H9 (cell line): ENCODE results near the gene ATP5PB. TPM values are rescaled to one million over a fixed set of nuclear protein-coding genes. Genes with fewer than 3 reads are reported as not detected.
A peak's percentile ranks its signal among the peaks of the same experiment; 100 is the strongest.

Source experiments
- DNase-seq: peaks from one replicate; pipeline ENCODE4 v3.0.0-alpha.2; 2017
- H2AFZ ChIP-seq: one replicate; pipeline ENCODE4 v1.6.1; 2013; ENCODE audit warnings: mild to moderate bottlenecking, low read length, control low read depth, moderate library complexity
- H2AK5ac ChIP-seq: 2 replicates; pipeline ENCODE4 v1.6.1; 2013; ENCODE audit warnings: low read length, control low read depth, mixed read lengths; ENCODE audit not compliant: insufficient read length
- H2BK120ac ChIP-seq: one replicate; pipeline ENCODE4 v1.6.1; 2013; ENCODE audit warnings: low read depth, mild to moderate bottlenecking, low read length, control low read depth, inconsistent platforms; ENCODE audit not compliant: poor library complexity, severe bottlenecking
- H2BK12ac ChIP-seq: 2 replicates; pipeline ENCODE4 v1.6.1; 2013; ENCODE audit warnings: low read length, control low read depth, mixed read lengths, low read depth; ENCODE audit not compliant: insufficient read length
- H2BK15ac ChIP-seq: 2 replicates; pipeline ENCODE4 v1.6.1; 2013; ENCODE audit warnings: low read depth, low read length, control low read depth
- H2BK20ac ChIP-seq: one replicate; pipeline ENCODE4 v1.6.1; 2013; ENCODE audit warnings: low read depth, mild to moderate bottlenecking, low read length, control low read depth, inconsistent platforms; ENCODE audit not compliant: poor library complexity, severe bottlenecking
- H2BK5ac ChIP-seq: 2 replicates; pipeline ENCODE4 v1.6.1; 2013; ENCODE audit warnings: low read length, control low read depth, mixed read lengths; ENCODE audit not compliant: insufficient read length
- H3K14ac ChIP-seq: 2 replicates; pipeline ENCODE4 v1.6.1; 2013; ENCODE audit warnings: low read length, control low read depth; ENCODE audit not compliant: insufficient read depth
- H3K18ac ChIP-seq: 2 replicates; pipeline ENCODE4 v1.6.1; 2013; ENCODE audit warnings: low read depth, mild to moderate bottlenecking, mixed read lengths, low read length, control low read depth; ENCODE audit not compliant: insufficient read length
- H3K23ac ChIP-seq: 2 replicates; pipeline ENCODE4 v1.6.1; 2013; ENCODE audit warnings: low read length, control low read depth, mixed read lengths, low read depth; ENCODE audit not compliant: insufficient read length
- H3K23me2 ChIP-seq: 2 replicates; pipeline ENCODE4 v1.6.1; 2013; ENCODE audit warnings: low read depth, mild to moderate bottlenecking, mixed read lengths, low read length, control low read depth; ENCODE audit not compliant: insufficient read length, poor library complexity, severe bottlenecking
- H3K27ac ChIP-seq: 2 replicates; pipeline ENCODE4 v1.5.1; 2013; ENCODE audit warnings: low read length, control low read depth, mixed read lengths, low read depth; ENCODE audit not compliant: insufficient read length
- H3K27me3 ChIP-seq: 2 replicates; pipeline ENCODE4 v1.6.1; 2013; ENCODE audit warnings: low read length, control low read depth, inconsistent platforms; ENCODE audit not compliant: insufficient read depth
- H3K4ac ChIP-seq: 2 replicates; pipeline ENCODE4 v1.6.1; 2013; ENCODE audit warnings: low read depth, mild to moderate bottlenecking, control low read depth, inconsistent platforms, low read length, moderate library complexity
- H3K4me1 ChIP-seq: 2 replicates; pipeline ENCODE4 v1.6.1; 2013; ENCODE audit warnings: low read length, control low read depth, inconsistent platforms; ENCODE audit not compliant: insufficient read depth
- H3K4me2 ChIP-seq: 2 replicates; pipeline ENCODE4 v1.6.1; 2013; ENCODE audit warnings: low read length, control low read depth, mixed read lengths; ENCODE audit not compliant: insufficient read length, insufficient read depth
- H3K56ac ChIP-seq: 2 replicates; pipeline ENCODE4 v1.6.1; 2013; ENCODE audit warnings: low read depth, mild to moderate bottlenecking, mixed read lengths, low read length, control low read depth; ENCODE audit not compliant: insufficient read length
- H3K79me1 ChIP-seq: 2 replicates; pipeline ENCODE4 v1.6.1; 2013; ENCODE audit warnings: low read depth, mild to moderate bottlenecking, moderate library complexity, low read length, control low read depth, inconsistent platforms; ENCODE audit not compliant: insufficient read depth, poor library complexity, severe bottlenecking
- H3K79me2 ChIP-seq: 2 replicates; pipeline ENCODE4 v1.6.1; 2013; ENCODE audit warnings: low read length, control low read depth, inconsistent platforms; ENCODE audit not compliant: insufficient read depth
- H3K9ac ChIP-seq: 2 replicates; pipeline ENCODE4 v1.6.1; 2013; ENCODE audit warnings: low read length, control low read depth, mixed read lengths; ENCODE audit not compliant: insufficient read length; ENCODE audit errors: extremely low read depth
- H3K9me3 ChIP-seq: one replicate; pipeline ENCODE4 v1.6.1; 2013; ENCODE audit warnings: low read depth, low read length, inconsistent platforms; ENCODE audit not compliant: control insufficient read depth
- H3T11ph ChIP-seq: one replicate; pipeline ENCODE4 v1.6.1; 2013; ENCODE audit warnings: mild to moderate bottlenecking, low read length, control low read depth, inconsistent platforms
- H4K20me1 ChIP-seq: one replicate; pipeline ENCODE4 v1.6.1; 2013; ENCODE audit not compliant: control insufficient read depth, insufficient read length, insufficient read depth
- H4K5ac ChIP-seq: 2 replicates; pipeline ENCODE4 v1.6.1; 2013; ENCODE audit warnings: low read depth, mild to moderate bottlenecking, mixed read lengths, low read length, control low read depth; ENCODE audit not compliant: insufficient read length
- H4K8ac ChIP-seq: replicated peaks from 2 replicates; pipeline ENCODE4 v1.6.1; 2013; ENCODE audit warnings: low read length, control low read depth, mixed read lengths, low read depth; ENCODE audit not compliant: insufficient read length
- H4K91ac ChIP-seq: 2 replicates; pipeline ENCODE4 v1.6.1; 2013; ENCODE audit warnings: low read depth, mild to moderate bottlenecking, moderate library complexity, mixed read lengths, low read length, control low read depth; ENCODE audit not compliant: insufficient read length
- H3K27ac Mint-ChIP-seq, 3 experiments: 2 replicates in 2 of 3; 3 replicates in 1 of 3; pipeline ENCODE4 v1.8.0; 2020 to 2021; ENCODE audit warnings: mixed read lengths in 3 of 3, mild to moderate bottlenecking in 1 of 3, moderate library complexity in 1 of 3
- H3K27me3 Mint-ChIP-seq: 2 replicates; pipeline ENCODE4 v1.8.0; 2021; ENCODE audit warnings: low read depth, mild to moderate bottlenecking, moderate library complexity, mixed read lengths
- H3K36me3 Mint-ChIP-seq, 3 experiments: 2 replicates in 2 of 3; 3 replicates in 1 of 3; pipeline ENCODE4 v1.8.0; 2020 to 2021; ENCODE audit warnings: low read depth in 3 of 3, mixed read lengths in 3 of 3; ENCODE audit not compliant: insufficient read depth in 1 of 3
- H3K4me1 Mint-ChIP-seq, 2 experiments: 2 replicates each; pipeline ENCODE4 v1.8.0; 2020; ENCODE audit warnings: mixed read lengths in 2 of 2
- H3K4me3 Mint-ChIP-seq, 2 experiments: 2 replicates in 1 of 2; 3 replicates in 1 of 2; pipeline ENCODE4 v1.8.0; 2020 to 2021; ENCODE audit warnings: mild to moderate bottlenecking in 2 of 2, mixed read lengths in 2 of 2, moderate library complexity in 1 of 2
- H3K9me3 Mint-ChIP-seq, 2 experiments: 2 replicates in 1 of 2; 3 replicates in 1 of 2; pipeline ENCODE4 v1.8.0; 2020; ENCODE audit warnings: mild to moderate bottlenecking in 2 of 2, mixed read lengths in 2 of 2, moderate library complexity in 1 of 2
- WGBS: extraction: QIAGEN DNeasy Blood & Tissue Kit; methylation state at CpG from one replicate; pipeline ENCODE4 v1.1.7; 2013; ENCODE audit warnings: missing lambda C conversion rate, low lambda C conversion rate, mixed read lengths; ENCODE audit not compliant: insufficient read length; ENCODE audit errors: extremely low coverage; 5-methylcytosine and 5-hydroxymethylcytosine counted together
- total RNA-seq: library from RNA; stranded (reverse); gene quantifications from 2 replicates; pipeline ENCODE4 v1.2.1, GENCODE V29; 2021
- TF ChIP-seq, protein P1 (sequence below): fragments of 200-600 bp; sonication (generic); conservative IDR thresholded peaks from 3 replicates; pipeline ENCODE4 v1.8.0; 2021; ENCODE audit warnings: antibody characterized with exemption, mild to moderate bottlenecking

Gene ATP5PB
- total RNA-seq, 1 experiment from 2014 or later = 250 TPM

DNA sequence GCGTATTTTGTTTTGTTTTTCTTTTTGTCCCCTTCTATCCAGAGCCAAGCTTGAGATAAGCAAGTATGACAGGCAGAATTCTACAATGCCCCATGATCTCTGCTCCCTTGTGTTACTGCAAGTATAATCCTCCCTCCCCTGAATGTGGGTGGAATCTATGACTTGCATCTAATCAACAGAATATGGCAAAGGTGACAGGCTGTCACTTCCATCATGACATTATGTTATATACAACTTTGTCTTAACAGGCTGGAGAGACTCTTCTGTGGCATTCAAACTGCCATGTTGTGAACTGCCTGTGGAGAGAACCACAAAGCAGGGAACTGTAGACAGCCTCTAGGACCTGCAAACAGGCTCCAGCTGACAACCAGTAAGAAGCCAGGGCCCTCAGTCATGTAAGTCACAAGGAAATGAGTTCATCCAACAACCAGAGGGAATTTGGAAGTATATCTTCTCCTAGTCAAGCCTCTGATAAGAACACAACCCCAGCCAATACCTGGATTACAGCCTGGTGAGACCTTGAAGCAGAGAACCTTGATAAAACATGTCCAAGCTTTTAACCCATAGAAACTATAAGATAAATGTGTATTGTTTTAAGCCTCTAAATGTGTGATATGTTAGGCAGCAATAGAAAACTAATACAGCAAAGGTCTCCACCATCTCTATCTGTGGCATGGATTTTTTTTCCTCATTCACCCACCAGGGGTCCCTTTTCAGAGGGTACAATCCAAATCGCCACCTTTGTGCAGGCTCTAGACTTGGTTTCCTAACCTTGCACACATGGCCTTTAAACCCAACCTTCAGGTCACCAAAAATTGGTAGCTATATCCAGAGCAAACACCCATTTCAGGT lies 18.8 kb downstream of the ATP5PB start:
- Histone ChIP-seq H3K9me3 (no peaks in the 10 kb centered on the region), H3K14ac (no peak overlapping the region), H2BK5ac (no peak overlapping the region), H3K18ac (no peak overlapping the region), H4K91ac (no peak overlapping the region), H3K23me2 (no peaks in the 10 kb centered on the region), H3K27ac (no peak overlapping the region), H3K56ac (no peak overlapping the region), H3K79me1 (no peaks in the 10 kb centered on the region), H4K5ac (no peak overlapping the region), H3K9ac (no peak overlapping the region), H4K20me1 (no peaks in the 10 kb centered on the region), H2BK12ac (no peak overlapping the region), H3K4me2 (no peak overlapping the region), H2BK20ac (no peak overlapping the region), H3K27me3 (no peaks in the 10 kb centered on the region), H2BK120ac (no peak overlapping the region), H3K23ac (no peak overlapping the region), H3K4me1 (no peaks in the 10 kb centered on the region), H2AK5ac (no peak overlapping the region), H2BK15ac (no peak overlapping the region), H3K4ac (no peak overlapping the region), H2AFZ (no peak overlapping the region), H4K8ac (no peak overlapping the region), H3T11ph (no peak overlapping the region), H3K79me2 (no peaks in the 10 kb centered on the region)
- Mint-ChIP-seq H3K36me3 (no peaks in the 10 kb centered on the region; a peak in 1 of 7 replicates), H3K4me3 (no peak overlapping the region), H3K4me1 (no peaks in the 10 kb centered on the region), H3K27me3 (no peaks in the 10 kb centered on the region), H3K9me3 (no peaks in the 10 kb centered on the region), H3K27ac (no peak overlapping the region)
- TF ChIP-seq, protein P1, sequence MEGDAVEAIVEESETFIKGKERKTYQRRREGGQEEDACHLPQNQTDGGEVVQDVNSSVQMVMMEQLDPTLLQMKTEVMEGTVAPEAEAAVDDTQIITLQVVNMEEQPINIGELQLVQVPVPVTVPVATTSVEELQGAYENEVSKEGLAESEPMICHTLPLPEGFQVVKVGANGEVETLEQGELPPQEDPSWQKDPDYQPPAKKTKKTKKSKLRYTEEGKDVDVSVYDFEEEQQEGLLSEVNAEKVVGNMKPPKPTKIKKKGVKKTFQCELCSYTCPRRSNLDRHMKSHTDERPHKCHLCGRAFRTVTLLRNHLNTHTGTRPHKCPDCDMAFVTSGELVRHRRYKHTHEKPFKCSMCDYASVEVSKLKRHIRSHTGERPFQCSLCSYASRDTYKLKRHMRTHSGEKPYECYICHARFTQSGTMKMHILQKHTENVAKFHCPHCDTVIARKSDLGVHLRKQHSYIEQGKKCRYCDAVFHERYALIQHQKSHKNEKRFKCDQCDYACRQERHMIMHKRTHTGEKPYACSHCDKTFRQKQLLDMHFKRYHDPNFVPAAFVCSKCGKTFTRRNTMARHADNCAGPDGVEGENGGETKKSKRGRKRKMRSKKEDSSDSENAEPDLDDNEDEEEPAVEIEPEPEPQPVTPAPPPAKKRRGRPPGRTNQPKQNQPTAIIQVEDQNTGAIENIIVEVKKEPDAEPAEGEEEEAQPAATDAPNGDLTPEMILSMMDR = peak; percentile 24; the same call in 1 of the 3 replicates
- no peak for DNase-seq
- WGBS = no CpG with 5 or more reads among the region's 2 CpGs
